IMR-90 (cell line): Measurements from ENCODE around the gene GPC5.

Experiments
- CEBPB ChIP-seq: IDR thresholded peaks from 2 replicates; pipeline ENCODE4 v1.6.1; 2012; ENCODE audit warnings: low read depth, low read length, improper control_type of control experiment
- CHD1 ChIP-seq: IDR thresholded peaks from 2 replicates; pipeline ENCODE4 v1.6.1; 2012; ENCODE audit warnings: low read depth, low read length, improper control_type of control experiment
- FOS ChIP-seq: fragments of 150-350 bp; IDR thresholded peaks from 2 replicates; pipeline ENCODE4 v1.6.1; 2016; ENCODE audit warnings: low read depth, low read length
- MAFK ChIP-seq: IDR thresholded peaks from 2 replicates; pipeline ENCODE4 v1.6.1; 2012; ENCODE audit warnings: low read depth, low read length, improper control_type of control experiment
- MAZ ChIP-seq: IDR thresholded peaks from 2 replicates; pipeline ENCODE4 v1.6.1; 2012; ENCODE audit warnings: low read depth, mild to moderate bottlenecking, low read length, improper control_type of control experiment, moderate library complexity, borderline replicate concordance
- MXI1 ChIP-seq: IDR thresholded peaks from 2 replicates; pipeline ENCODE4 v1.6.1; 2012; ENCODE audit warnings: low read depth, mild to moderate bottlenecking, low read length, moderate library complexity, borderline replicate concordance
- POLR2A ChIP-seq: IDR thresholded peaks from 2 replicates; pipeline ENCODE4 v1.6.1; 2012; ENCODE audit warnings: mild to moderate bottlenecking, low read depth, low read length
- RAD21 ChIP-seq: IDR thresholded peaks from 2 replicates; pipeline ENCODE4 v1.6.1; 2012; ENCODE audit warnings: low read length, improper control_type of control experiment
- RCOR1 ChIP-seq: IDR thresholded peaks from 2 replicates; pipeline ENCODE4 v1.6.1; 2012; ENCODE audit warnings: mild to moderate bottlenecking, low read length, improper control_type of control experiment; ENCODE audit not compliant: insufficient replicate concordance
- RFX5 ChIP-seq: IDR thresholded peaks from 2 replicates; pipeline ENCODE4 v1.8.0; 2012; ENCODE audit warnings: low read depth, mild to moderate bottlenecking, low read length, moderate library complexity
- SMC3 ChIP-seq: fragments of 150-350 bp; IDR thresholded peaks from 2 replicates; pipeline ENCODE4 v1.6.1; 2016; ENCODE audit warnings: low read depth, mild to moderate bottlenecking, antibody characterized with exemption, low read length, moderate library complexity
- TF ChIP-seq, protein P1 (sequence below): conservative IDR thresholded peaks from 2 replicates; pipeline ENCODE4 v1.5.1; 2012; ENCODE audit warnings: mild to moderate bottlenecking, low read depth, low read length, improper control_type of control experiment
- TF ChIP-seq, protein P2 (sequence below): fragments of 150-350 bp; IDR thresholded peaks from 2 replicates; pipeline ENCODE4 v1.6.1; 2017; ENCODE audit warnings: mild to moderate bottlenecking, antibody characterized with exemption, low read length, low read depth

DNA sequence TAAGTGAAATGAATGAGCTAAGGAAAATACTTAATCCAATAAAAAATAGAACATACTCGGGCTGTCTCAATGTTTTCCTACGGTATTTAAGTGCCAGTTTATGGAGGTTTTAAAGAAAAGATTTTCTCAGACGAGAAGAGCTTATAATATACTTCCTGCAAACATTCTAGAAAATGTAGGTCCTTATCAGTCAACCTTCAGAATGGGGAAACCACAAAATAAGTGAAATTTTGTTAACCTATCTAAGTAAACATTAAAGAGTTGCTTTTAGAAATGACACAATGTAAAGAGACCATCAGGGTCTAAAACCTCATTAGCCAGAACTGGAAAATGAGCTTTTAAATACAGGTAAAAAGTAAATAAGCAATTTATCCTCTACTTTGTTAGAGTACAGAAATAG lies 38.8 kb upstream of the GPC5 start:
- no peak for TF ChIP-seq POLR2A
- no peak for TF ChIP-seq RCOR1
- TF ChIP-seq, protein P1, sequence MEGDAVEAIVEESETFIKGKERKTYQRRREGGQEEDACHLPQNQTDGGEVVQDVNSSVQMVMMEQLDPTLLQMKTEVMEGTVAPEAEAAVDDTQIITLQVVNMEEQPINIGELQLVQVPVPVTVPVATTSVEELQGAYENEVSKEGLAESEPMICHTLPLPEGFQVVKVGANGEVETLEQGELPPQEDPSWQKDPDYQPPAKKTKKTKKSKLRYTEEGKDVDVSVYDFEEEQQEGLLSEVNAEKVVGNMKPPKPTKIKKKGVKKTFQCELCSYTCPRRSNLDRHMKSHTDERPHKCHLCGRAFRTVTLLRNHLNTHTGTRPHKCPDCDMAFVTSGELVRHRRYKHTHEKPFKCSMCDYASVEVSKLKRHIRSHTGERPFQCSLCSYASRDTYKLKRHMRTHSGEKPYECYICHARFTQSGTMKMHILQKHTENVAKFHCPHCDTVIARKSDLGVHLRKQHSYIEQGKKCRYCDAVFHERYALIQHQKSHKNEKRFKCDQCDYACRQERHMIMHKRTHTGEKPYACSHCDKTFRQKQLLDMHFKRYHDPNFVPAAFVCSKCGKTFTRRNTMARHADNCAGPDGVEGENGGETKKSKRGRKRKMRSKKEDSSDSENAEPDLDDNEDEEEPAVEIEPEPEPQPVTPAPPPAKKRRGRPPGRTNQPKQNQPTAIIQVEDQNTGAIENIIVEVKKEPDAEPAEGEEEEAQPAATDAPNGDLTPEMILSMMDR = no peak
- TF ChIP-seq SMC3 = no peak
- TF ChIP-seq MAZ = no peak
- no peak for TF ChIP-seq MAFK
- no peak for TF ChIP-seq RAD21
- no peak for TF ChIP-seq CEBPB
- TF ChIP-seq, protein P2, sequence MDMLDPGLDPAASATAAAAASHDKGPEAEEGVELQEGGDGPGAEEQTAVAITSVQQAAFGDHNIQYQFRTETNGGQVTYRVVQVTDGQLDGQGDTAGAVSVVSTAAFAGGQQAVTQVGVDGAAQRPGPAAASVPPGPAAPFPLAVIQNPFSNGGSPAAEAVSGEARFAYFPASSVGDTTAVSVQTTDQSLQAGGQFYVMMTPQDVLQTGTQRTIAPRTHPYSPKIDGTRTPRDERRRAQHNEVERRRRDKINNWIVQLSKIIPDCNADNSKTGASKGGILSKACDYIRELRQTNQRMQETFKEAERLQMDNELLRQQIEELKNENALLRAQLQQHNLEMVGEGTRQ = no peak
- no peak for TF ChIP-seq FOS
- no peak for TF ChIP-seq CHD1
- TF ChIP-seq MXI1 = no peak
- no peak for TF ChIP-seq RFX5
